Activated CD8-positive, alpha-beta memory T cell treated with anti-CD3 and anti-CD28 coated beads, Interleukin-2, amount 50 U/mL, for 4 hours (primary cell): Measurements from ENCODE around the gene FAM240B.

Experiments
- DNase-seq: peaks from one replicate; pipeline ENCODE4 v3.0.0-alpha.2; 2020

FAM240B gene

GRCh38 chr9:38662763-38663593 lies 57.0 kb downstream of the FAM240B start:
- no peak for DNase-seq

GRCh38 chr9:38659538-38659937 lies 60.4 kb downstream of the FAM240B start:
- no peak for DNase-seq

- no peak for DNase-seq
These were observed 63.0 kb downstream of the FAM240B start for GRCh38 chr9:38656896-38657295.

GRCh38 chr9:38652486-38652885 lies 67.4 kb downstream of the FAM240B start:
- no peak for DNase-seq

GRCh38 chr9:38652044-38652443 lies 67.9 kb downstream of the FAM240B start:
- DNase-seq, result no peak

- DNase-seq, result no peak
These were observed 68.4 kb downstream of the FAM240B start for GRCh38 chr9:38651400-38652042.

GRCh38 chr9:38650564-38650963 lies 69.4 kb downstream of the FAM240B start:
- DNase-seq, result no peak

GRCh38 chr9:38649731-38650363 lies 70.1 kb downstream of the FAM240B start:
- no peak for DNase-seq

- DNase-seq, result no peak
These were observed 75.3 kb downstream of the FAM240B start for GRCh38 chr9:38644601-38645000.
